Caco-2 (cell line): ENCODE results near the gene HKDC1. TPM values are rescaled to one million over a fixed set of nuclear protein-coding genes. Genes with fewer than 3 reads are reported as not detected.
A peak's percentile ranks its signal among the peaks of the same experiment; 100 is the strongest.

Source experiments
- BruUV-seq: library from RNA; stranded (reverse); fragments of 400-500 nt; replicated peaks from 2 replicates; lab custom pipeline; 2021; lab: Mats Ljungman, UMichigan
- CTCF ChIA-PET: fragments of 300-600 bp; sonication (Branson Sonifier 250); formaldehyde crosslinking; loops from one replicate; lab custom pipeline; 2022; ENCODE audit warnings: antibody characterized with exemption; lab: Charles Lee
- POLR2A ChIA-PET: fragments of 300-600 bp; sonication (Branson Sonifier 250); formaldehyde crosslinking; loops from one replicate; lab custom pipeline; 2022; ENCODE audit warnings: antibody characterized with exemption; lab: Charles Lee
- DNase-seq, 2 experiments: peaks; one replicate each; pipeline versions ENCODE4 v3.0.0 to v3.0.0-alpha.2; 2020 to 2022
- H3K27me3 ChIP-seq: replicated peaks from 2 replicates; pipeline ENCODE4 v1.6.0; 2011; ENCODE audit warnings: low read length; ENCODE audit not compliant: control insufficient read depth, insufficient read depth
- H3K36me3 ChIP-seq: 2 replicates; pipeline ENCODE4 v1.5.1; 2011; ENCODE audit warnings: low read length; ENCODE audit not compliant: control insufficient read depth, insufficient read depth
- H3K4me1 ChIP-seq: fragments of 250-450 bp; sonication (Bioruptor Pico); 2 replicates; pipeline ENCODE4 v1.5.1; 2020; ENCODE audit warnings: mild to moderate bottlenecking
- H3K4me3 ChIP-seq: 2 replicates; pipeline ENCODE4 v1.5.1; 2011; ENCODE audit warnings: low read depth, mild to moderate bottlenecking, control low read depth, low read length
- H3K9me3 ChIP-seq: fragments of 250-450 bp; sonication (Bioruptor Pico); 2 replicates; pipeline ENCODE4 v1.5.1; 2020; ENCODE audit warnings: mild to moderate bottlenecking, moderate library complexity
- H3K27ac Mint-ChIP-seq: one replicate; pipeline ENCODE4 v1.8.0; 2022; ENCODE audit warnings: mixed read lengths; ENCODE audit not compliant: unreplicated experiment
- H3K27me3 Mint-ChIP-seq: one replicate; pipeline ENCODE4 v1.8.0; 2022; ENCODE audit warnings: mixed read lengths; ENCODE audit not compliant: insufficient read depth, unreplicated experiment
- H3K36me3 Mint-ChIP-seq: one replicate; pipeline ENCODE4 v1.8.0; 2022; ENCODE audit warnings: mild to moderate bottlenecking, mixed read lengths; ENCODE audit not compliant: insufficient read depth, unreplicated experiment
- H3K4me1 Mint-ChIP-seq: one replicate; pipeline ENCODE4 v1.8.0; 2022; ENCODE audit warnings: low read depth, mixed read lengths; ENCODE audit not compliant: unreplicated experiment
- H3K4me3 Mint-ChIP-seq: one replicate; pipeline ENCODE4 v1.8.0; 2022; ENCODE audit warnings: mild to moderate bottlenecking, moderate library complexity, mixed read lengths; ENCODE audit not compliant: unreplicated experiment
- H3K9me3 Mint-ChIP-seq: one replicate; pipeline ENCODE4 v1.8.0; 2022; ENCODE audit warnings: mixed read lengths; ENCODE audit not compliant: unreplicated experiment
- CTCF ChIP-seq, 2 experiments: fragments of 200-600 bp in 1 of 2; IDR thresholded peaks; 1 replicate in 1 of 2; 2 replicates in 1 of 2; pipeline versions ENCODE4 v1.5.1 to v1.8.0; 2011 to 2022; ENCODE audit warnings: antibody characterized with exemption in 1 of 2, control low read depth in 1 of 2, inconsistent platforms in 1 of 2, low read depth in 1 of 2, low read length in 1 of 2, mild to moderate bottlenecking in 1 of 2, moderate library complexity in 1 of 2; ENCODE audit not compliant: insufficient read depth in 1 of 2, severe bottlenecking in 1 of 2, unreplicated experiment in 1 of 2
- intact Hi-C: fragments of 100-400 bp; cut with micrococcal nuclease; formaldehyde crosslinking; loops from one replicate; pipeline ENCODE4 v1.10.0; 2022; ENCODE audit not compliant: unreplicated experiment
- total RNA-seq: library from RNA; stranded (reverse); gene quantifications from 2 replicates; pipeline ENCODE4 v1.2.3, GENCODE V29; 2022

The HKDC1 gene
- total RNA-seq, 1 experiment from 2014 or later = 24.5 TPM

GRCh38 chr10:69232252-69232651 is 12.1 kb downstream of the HKDC1 start:
- H3K36me3 ChIP-seq = peaks cover 1% of the 10 kb centered on the region; the same call in 1 of the 2 replicates
- peak overlapping the region; percentile 1 for H3K4me3 Mint-ChIP-seq
- H3K4me1 ChIP-seq = peaks cover 40% of the 10 kb centered on the region
- no peak for TF ChIP-seq CTCF (IDR thresholded peaks at IDR 0.05; ENCODE audit: insufficient read depth in 1 of 2, low read depth in 1 of 2, low read length in 1 of 2, severe bottlenecking in 1 of 2, unreplicated experiment in 1 of 2)
- no peaks in the 10 kb centered on the region for H3K9me3 ChIP-seq
- peak; percentile 56 to 75 for DNase-seq
- POLR2A ChIA-PET = no interaction called here
- intact Hi-C loops = no loop called here
- H3K9me3 Mint-ChIP-seq = no peaks in the 10 kb centered on the region
- no peaks in the 10 kb centered on the region for H3K27me3 Mint-ChIP-seq
- H3K4me3 ChIP-seq = no peak overlapping the region
- no TSS peak for BruUV-seq
- no peaks in the 10 kb centered on the region for H3K27me3 ChIP-seq
- H3K36me3 Mint-ChIP-seq = no peaks in the 10 kb centered on the region
- CTCF ChIA-PET = interaction anchor here (0.6 to 3.1 kb wide), 5 partner anchors 10 to 176 kb away, joined by 3 to 15 read pairs (median 6); no protein-coding TSS in a partner anchor
- peak overlapping the region; percentile 28 for H3K27ac Mint-ChIP-seq
- H3K4me1 Mint-ChIP-seq = peaks cover 15% of the 10 kb centered on the region

GRCh38 chr10:69232736-69233480 is 12.8 kb downstream of the HKDC1 start:
- H3K4me1 Mint-ChIP-seq = peaks cover 15% of the 10 kb centered on the region
- Histone ChIP-seq H3K4me1 (peaks cover 40% of the 10 kb centered on the region), H3K27me3 (no peaks in the 10 kb centered on the region), H3K9me3 (no peaks in the 10 kb centered on the region), H3K36me3 (peaks cover 1% of the 10 kb centered on the region; the same call in 1 of the 2 replicates), H3K4me3 (no peak overlapping the region)
- TF ChIP-seq CTCF (IDR thresholded peaks at IDR 0.05; ENCODE audit: insufficient read depth in 1 of 2, low read depth in 1 of 2, low read length in 1 of 2, severe bottlenecking in 1 of 2, unreplicated experiment in 1 of 2) = no peak
- no TSS peak for BruUV-seq
- peak overlapping the region; percentile 28 for H3K27ac Mint-ChIP-seq
- no peaks in the 10 kb centered on the region for H3K9me3 Mint-ChIP-seq
- no peak for DNase-seq
- H3K27me3 Mint-ChIP-seq = no peaks in the 10 kb centered on the region
- POLR2A ChIA-PET = no interaction called here
- CTCF ChIA-PET = interaction anchor here (0.7 to 3.1 kb wide), 6 partner anchors 10 to 175 kb away, joined by 3 to 15 read pairs (median 5); no protein-coding TSS in a partner anchor
- no peak overlapping the region for H3K4me3 Mint-ChIP-seq
- no peaks in the 10 kb centered on the region for H3K36me3 Mint-ChIP-seq
- intact Hi-C loops = no loop called here

- Mint-ChIP-seq H3K27ac (no peak overlapping the region), H3K36me3 (no peaks in the 10 kb centered on the region), H3K4me3 (no peak overlapping the region), H3K9me3 (no peaks in the 10 kb centered on the region), H3K27me3 (no peaks in the 10 kb centered on the region), H3K4me1 (peaks cover 8% of the 10 kb centered on the region)
- Histone ChIP-seq H3K4me1 (peaks cover 26% of the 10 kb centered on the region), H3K4me3 (no peak overlapping the region), H3K27me3 (no peaks in the 10 kb centered on the region), H3K9me3 (no peaks in the 10 kb centered on the region), H3K36me3 (peaks cover 1% of the 10 kb centered on the region; the same call in 1 of the 2 replicates)
- intact Hi-C loops = no loop called here
- BruUV-seq = no TSS peak
- no peak for DNase-seq
- POLR2A ChIA-PET = no interaction called here
- CTCF ChIA-PET = interaction anchor here (0.7 to 1.4 kb wide), 3 partner anchors 72 to 174 kb away, joined by 3 to 5 read pairs (median 3); no protein-coding TSS in a partner anchor
- no peak for TF ChIP-seq CTCF (IDR thresholded peaks at IDR 0.05; ENCODE audit: insufficient read depth in 1 of 2, low read depth in 1 of 2, low read length in 1 of 2, severe bottlenecking in 1 of 2, unreplicated experiment in 1 of 2)
These were observed 14.3 kb downstream of the HKDC1 start for GRCh38 chr10:69234447-69234846.
